ENCODE measurements around the gene TMEM132E. TPM values are rescaled to one million over a fixed set of nuclear protein-coding genes. Genes with fewer than 3 reads are reported as not detected.

Gene TMEM132E
- total and polyA plus RNA-seq, 2 of the 4 experiments (the other 2 are of a cell fraction) = not detected

DNA sequence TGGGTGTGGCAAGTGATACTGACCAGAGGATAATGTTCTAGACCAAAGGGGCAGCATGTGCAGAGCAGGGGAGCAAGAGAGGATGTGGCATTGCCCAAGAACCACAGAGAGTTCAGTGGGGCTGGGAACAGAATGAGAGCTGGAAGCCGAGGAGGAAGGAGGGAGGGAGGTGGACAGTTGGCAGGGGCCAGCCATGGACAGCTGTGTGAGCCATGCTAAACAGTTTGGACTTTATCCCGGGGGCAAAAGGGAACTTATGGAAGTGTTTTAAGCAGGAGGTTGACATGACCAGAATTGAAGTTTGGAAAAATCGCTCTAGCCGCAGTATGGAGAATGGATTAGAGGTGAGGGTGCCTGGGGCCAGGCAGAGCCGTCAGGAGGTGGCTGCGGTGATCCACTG is 29.4 kb upstream of the TMEM132E start:
- in situ Hi-C loops (cut with MboI; ENCODE audit: low sequenced_read_pairs) (loop anchor here (10.0 kb wide), 1 partner anchor 575 kb away; the partner anchor contains the start of gene FNDC8), intact Hi-C loops (cut with micrococcal nuclease) (loop anchor here (10.0 kb wide), 1 partner anchor 345 kb away; no protein-coding TSS in a partner anchor), dilution Hi-C loops (cut with HindIII; ENCODE audit: low sequenced_read_pairs, unreplicated experiment) (no loop called here)
- no peaks in the 10 kb centered on the region for H3K79me1 ChIP-seq (ENCODE audit: low read depth in 1 of 2, low read length in 2 of 2)
- no peak overlapping the region for H3K4ac ChIP-seq (ENCODE audit: low read depth, low read length)
- no peak for DNase-seq
- H3K4me3 ChIP-seq (ENCODE audit: insufficient read depth, low read depth, low read length) = no peak overlapping the region
- no peaks in the 10 kb centered on the region for H4K20me1 ChIP-seq (ENCODE audit: insufficient read depth, low read length)
- ATAC-seq (ENCODE audit: low read depth) = no peak
- no peak overlapping the region for H3K4me2 ChIP-seq (ENCODE audit: low read depth, low read length)
- no peaks in the 10 kb centered on the region for H3K36me3 ChIP-seq (ENCODE audit: control insufficient read depth, insufficient read depth, low read length)
- H4K91ac ChIP-seq (ENCODE audit: insufficient read depth, low read depth, low read length) = no peak overlapping the region
- H2AK9ac ChIP-seq (replicated peaks; ENCODE audit: low read depth, low read length, poor library complexity) = no peak overlapping the region
- TF ChIP-seq NFE2L2 (IDR thresholded peaks at IDR 0.05; ENCODE audit: low read depth, low read length) = no peak
- no peak for TF ChIP-seq MAZ (IDR thresholded peaks at IDR 0.05; ENCODE audit: borderline replicate concordance, low read depth, low read length)
- TF ChIP-seq BHLHE40 (IDR thresholded peaks at IDR 0.05; ENCODE audit: low read depth, low read length) = no peak
- TF ChIP-seq, protein P1, sequence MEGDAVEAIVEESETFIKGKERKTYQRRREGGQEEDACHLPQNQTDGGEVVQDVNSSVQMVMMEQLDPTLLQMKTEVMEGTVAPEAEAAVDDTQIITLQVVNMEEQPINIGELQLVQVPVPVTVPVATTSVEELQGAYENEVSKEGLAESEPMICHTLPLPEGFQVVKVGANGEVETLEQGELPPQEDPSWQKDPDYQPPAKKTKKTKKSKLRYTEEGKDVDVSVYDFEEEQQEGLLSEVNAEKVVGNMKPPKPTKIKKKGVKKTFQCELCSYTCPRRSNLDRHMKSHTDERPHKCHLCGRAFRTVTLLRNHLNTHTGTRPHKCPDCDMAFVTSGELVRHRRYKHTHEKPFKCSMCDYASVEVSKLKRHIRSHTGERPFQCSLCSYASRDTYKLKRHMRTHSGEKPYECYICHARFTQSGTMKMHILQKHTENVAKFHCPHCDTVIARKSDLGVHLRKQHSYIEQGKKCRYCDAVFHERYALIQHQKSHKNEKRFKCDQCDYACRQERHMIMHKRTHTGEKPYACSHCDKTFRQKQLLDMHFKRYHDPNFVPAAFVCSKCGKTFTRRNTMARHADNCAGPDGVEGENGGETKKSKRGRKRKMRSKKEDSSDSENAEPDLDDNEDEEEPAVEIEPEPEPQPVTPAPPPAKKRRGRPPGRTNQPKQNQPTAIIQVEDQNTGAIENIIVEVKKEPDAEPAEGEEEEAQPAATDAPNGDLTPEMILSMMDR (conservative IDR thresholded peaks at IDR 0.05; ENCODE audit: low read depth, low read length) = no peak
- no peaks in the 10 kb centered on the region for H3K9me3 ChIP-seq (ENCODE audit: control insufficient read depth, insufficient read depth, low read length)
- no peak overlapping the region for H2AK5ac ChIP-seq (ENCODE audit: low read depth, low read length)
- H3K56ac ChIP-seq (ENCODE audit: extremely low read depth, insufficient read depth, low read length) = no peak overlapping the region
- H3K4me1 ChIP-seq (ENCODE audit: control insufficient read depth, insufficient read depth, low read length) = no peaks in the 10 kb centered on the region
- 22% methylated on average over 5 of the region's 6 CpGs; no CpG with 5 or more reads in 1 of the 2 experiments for WGBS, 2 experiments (ENCODE audit: extremely low coverage in 2 of 2, insufficient read length in 1 of 2)
- ChIA-PET CTCF (no interaction called here), POLR2A (ENCODE audit: unreplicated experiment) (no interaction called here)
- no peak overlapping the region for H3K23ac ChIP-seq (ENCODE audit: low read depth, low read length)
- H3K18ac ChIP-seq (ENCODE audit: low read depth, low read length) = no peak overlapping the region
- no peak overlapping the region for H2BK120ac ChIP-seq (ENCODE audit: low read depth, low read length)
- no peak overlapping the region for H4K8ac ChIP-seq (ENCODE audit: low read depth in 2 of 2, low read length in 2 of 2)
- no peaks in the 10 kb centered on the region; the same call in 1 of the 2 replicates for H3K27me3 ChIP-seq (ENCODE audit: control insufficient read depth, insufficient read depth, low read length)
- no peak overlapping the region for H2BK15ac ChIP-seq (ENCODE audit: low read depth, low read length)
- H4K5ac ChIP-seq (ENCODE audit: low read depth, low read length) = no peak overlapping the region
- no peak overlapping the region for H2BK5ac ChIP-seq (ENCODE audit: low read depth, low read length, poor library complexity, severe bottlenecking)
- H3K14ac ChIP-seq (replicated peaks; ENCODE audit: low read depth, low read length) = no peak overlapping the region
- no peak overlapping the region for H2AFZ ChIP-seq (replicated peaks; ENCODE audit: low read length, poor library complexity)
- no peak overlapping the region for H2BK20ac ChIP-seq (ENCODE audit: low read depth, low read length)
- H3K27ac ChIP-seq (ENCODE audit: insufficient read depth, low read length) = no peak overlapping the region
- H3K9ac ChIP-seq (ENCODE audit: low read depth, low read length) = no peak overlapping the region
- H3K9me1 ChIP-seq (ENCODE audit: insufficient read depth, low read length) = no peaks in the 10 kb centered on the region
- no TSS peak for BruUV-seq (replicated peaks)

All from IMR-90 (cell line).